HG03064 (cell line): ENCODE measurements around the gene SMIM17.
"Not testable (repeated sequence)": the region's sequence is repeated elsewhere in the genome, so short reads cannot be mapped to it uniquely, and the experiment has no call there.

ENCODE experiments used
- ATAC-seq: cut with Tn5 transposase; IDR thresholded peaks from one replicate; pipeline ENCODE4 v1.9.1; 2021; ENCODE audit warnings: low read depth; ENCODE audit not compliant: unreplicated experiment

SMIM17 gene

GRCh38 chr19:56654151-56654550 is 11.2 kb downstream of the SMIM17 start:
- ATAC-seq, result no peak

GRCh38 chr19:56660381-56661107 is 17.6 kb downstream of the SMIM17 start:
- no peak for ATAC-seq

- ATAC-seq, result no peak
Measured at GRCh38 chr19:56661248-56661647, 18.3 kb downstream of the SMIM17 start.

- no peak for ATAC-seq
Measured at GRCh38 chr19:56663931-56664500, 21.1 kb downstream of the SMIM17 start.

- no peak for ATAC-seq
Measured at GRCh38 chr19:56664511-56664910, 21.6 kb downstream of the SMIM17 start.

GRCh38 chr19:56667311-56667870 is 24.4 kb downstream of the SMIM17 start:
- no peak for ATAC-seq

GRCh38 chr19:56668676-56669075 is 25.7 kb downstream of the SMIM17 start:
- no peak for ATAC-seq

- no peak for ATAC-seq
Measured at GRCh38 chr19:56670401-56670960, 27.5 kb downstream of the SMIM17 start.

- ATAC-seq, result no peak
Measured at GRCh38 chr19:56670961-56671612, 28.1 kb downstream of the SMIM17 start.

- no peak for ATAC-seq
Measured at GRCh38 chr19:56671613-56671994, 28.6 kb downstream of the SMIM17 start, which contains the start of gene ZNF835. Gene ZNF835, minus strand, starts transcription at chr19:56671757. Its CDS starts 6,559 bp downstream, at chr19:56665198.

- not testable (repeated sequence) for ATAC-seq
Measured at GRCh38 chr19:56672610-56673009, 29.7 kb downstream of the SMIM17 start.

GRCh38 chr19:56678205-56678604 is 35.2 kb downstream of the SMIM17 start:
- ATAC-seq, result no peak

- ATAC-seq, result no peak
Measured at GRCh38 chr19:56681702-56682101, 38.7 kb downstream of the SMIM17 start.

- no peak for ATAC-seq
Measured at GRCh38 chr19:56683116-56683515, 40.2 kb downstream of the SMIM17 start.

- no peak for ATAC-seq
Measured at GRCh38 chr19:56687031-56687430, 44.1 kb downstream of the SMIM17 start.

- no peak for ATAC-seq
Measured at GRCh38 chr19:56689198-56689597, 46.2 kb downstream of the SMIM17 start.

- no peak for ATAC-seq
Measured at GRCh38 chr19:56690670-56691069, 47.7 kb downstream of the SMIM17 start.

GRCh38 chr19:56692206-56692895 is 49.4 kb downstream of the SMIM17 start:
- no peak for ATAC-seq

GRCh38 chr19:56699552-56699951 is 56.6 kb downstream of the SMIM17 start:
- no peak for ATAC-seq

GRCh38 chr19:56701895-56702294 is 58.9 kb downstream of the SMIM17 start:
- ATAC-seq, result no peak

- no peak for ATAC-seq
Measured at GRCh38 chr19:56705939-56706338, 63.0 kb downstream of the SMIM17 start.
